Astrocyte (in vitro differentiated cells and primary cell): ENCODE data around the gene IRF2BPL. TPM values are rescaled to one million over a fixed set of nuclear protein-coding genes. Genes with fewer than 3 reads are reported as not detected.

Experiments used
- DNase-seq: peaks from one replicate; pipeline ENCODE4 v3.0.0-alpha.2; 2010; ENCODE audit warnings: low read depth
- FAIRE-seq: peaks from 2 replicates; lab custom pipeline; 2011; peaks lifted over from hg19 to GRCh38; lab: Jason Lieb, UNC
- H2AFZ ChIP-seq: 2 replicates; pipeline ENCODE4 v1.6.0; 2012; ENCODE audit warnings: low read depth, low read length, inconsistent platforms
- H3K27ac ChIP-seq: 2 replicates; pipeline ENCODE4 v1.5.1; 2011; ENCODE audit warnings: low read depth, low read length, inconsistent platforms
- H3K27me3 ChIP-seq: 2 replicates; pipeline ENCODE4 v1.6.0; 2011; ENCODE audit warnings: low read length, inconsistent platforms; ENCODE audit not compliant: insufficient read depth
- H3K36me3 ChIP-seq: 2 replicates; pipeline ENCODE4 v1.5.1; 2011; ENCODE audit warnings: low read length, inconsistent platforms; ENCODE audit not compliant: insufficient read depth
- H3K4me1 ChIP-seq: 2 replicates; pipeline ENCODE4 v1.5.1; 2011; ENCODE audit warnings: low read length, inconsistent platforms; ENCODE audit not compliant: insufficient read depth
- H3K4me2 ChIP-seq: 2 replicates; pipeline ENCODE4 v1.6.0; 2012; ENCODE audit warnings: low read length, inconsistent platforms
- H3K4me3 ChIP-seq: 2 replicates; pipeline ENCODE4 v1.5.1; 2011; ENCODE audit warnings: low read depth, mild to moderate bottlenecking, low read length, inconsistent platforms; ENCODE audit not compliant: insufficient read depth
- H3K79me2 ChIP-seq: 2 replicates; pipeline ENCODE4 v1.6.0; 2012; ENCODE audit warnings: mild to moderate bottlenecking, low read length, inconsistent platforms; ENCODE audit not compliant: insufficient read depth
- H3K9ac ChIP-seq: 2 replicates; pipeline ENCODE4 v1.6.0; 2012; ENCODE audit warnings: mild to moderate bottlenecking, low read length, inconsistent platforms
- H3K9me3 ChIP-seq: 2 replicates; pipeline ENCODE4 v1.5.1; 2012; ENCODE audit warnings: low read depth, mild to moderate bottlenecking, low read length, inconsistent platforms; ENCODE audit not compliant: insufficient read depth
- H4K20me1 ChIP-seq: 2 replicates; pipeline ENCODE4 v1.6.0; 2012; ENCODE audit warnings: low read length, inconsistent platforms; ENCODE audit not compliant: insufficient read depth
- H3K27ac Mint-ChIP-seq: one replicate; pipeline ENCODE4 v1.8.0; 2021; ENCODE audit warnings: mild to moderate bottlenecking, mixed read lengths; ENCODE audit not compliant: unreplicated experiment
- H3K27me3 Mint-ChIP-seq: one replicate; pipeline ENCODE4 v1.8.0; 2021; ENCODE audit warnings: low read depth, mixed read lengths; ENCODE audit not compliant: unreplicated experiment
- H3K36me3 Mint-ChIP-seq: one replicate; pipeline ENCODE4 v1.8.0; 2021; ENCODE audit warnings: low read depth, mixed read lengths; ENCODE audit not compliant: unreplicated experiment
- H3K4me1 Mint-ChIP-seq: one replicate; pipeline ENCODE4 v1.8.0; 2021; ENCODE audit warnings: low read depth, mixed read lengths; ENCODE audit not compliant: unreplicated experiment
- H3K4me3 Mint-ChIP-seq: one replicate; pipeline ENCODE4 v1.8.0; 2021; ENCODE audit warnings: mild to moderate bottlenecking, moderate library complexity, mixed read lengths; ENCODE audit not compliant: unreplicated experiment
- H3K9me3 Mint-ChIP-seq: one replicate; pipeline ENCODE4 v1.8.0; 2021; ENCODE audit warnings: mild to moderate bottlenecking, mixed read lengths; ENCODE audit not compliant: unreplicated experiment
- CTCF ChIP-seq: IDR thresholded peaks from 2 replicates; pipeline ENCODE4 v1.5.1; 2011; ENCODE audit warnings: low read depth, mild to moderate bottlenecking, inconsistent platforms, low read length, moderate library complexity; ENCODE audit not compliant: insufficient read depth
- EZH2 ChIP-seq: IDR thresholded peaks from 2 replicates; pipeline ENCODE4 v1.6.1; 2012; ENCODE audit warnings: mild to moderate bottlenecking, low read length, inconsistent platforms; ENCODE audit not compliant: insufficient read depth
- total RNA-seq: library from RNA; stranded (reverse); gene quantifications from 2 replicates; pipeline ENCODE4 v1.2.1, GENCODE V29; 2021

IRF2BPL gene
- total RNA-seq, 1 donor from 2014 or later = 42.7 TPM

GRCh38 chr14:76984297-76984696 lies 44.2 kb downstream of the IRF2BPL start:
- no peaks in the 10 kb centered on the region for H3K36me3 ChIP-seq
- H3K4me3 Mint-ChIP-seq = no peak overlapping the region
- H4K20me1 ChIP-seq = no peaks in the 10 kb centered on the region
- H3K4me1 Mint-ChIP-seq = peaks cover 37% of the 10 kb centered on the region
- peaks cover 19% of the 10 kb centered on the region for H3K4me1 ChIP-seq
- no peak overlapping the region for H2AFZ ChIP-seq
- peaks cover 4% of the 10 kb centered on the region for H3K36me3 Mint-ChIP-seq
- peaks cover 12% of the 10 kb centered on the region for H3K9me3 ChIP-seq
- H3K4me3 ChIP-seq = no peak overlapping the region
- H3K27me3 Mint-ChIP-seq = no peaks in the 10 kb centered on the region
- FAIRE-seq = no peak
- H3K9ac ChIP-seq = no peak overlapping the region
- no peak for TF ChIP-seq CTCF
- no peak for TF ChIP-seq EZH2
- no peaks in the 10 kb centered on the region for H3K79me2 ChIP-seq
- no peaks in the 10 kb centered on the region for H3K27me3 ChIP-seq
- H3K9me3 Mint-ChIP-seq = peaks cover 8% of the 10 kb centered on the region
- H3K27ac Mint-ChIP-seq = no peak overlapping the region
- no peak for DNase-seq
- H3K27ac ChIP-seq = no peak overlapping the region
- no peak overlapping the region for H3K4me2 ChIP-seq

DNA sequence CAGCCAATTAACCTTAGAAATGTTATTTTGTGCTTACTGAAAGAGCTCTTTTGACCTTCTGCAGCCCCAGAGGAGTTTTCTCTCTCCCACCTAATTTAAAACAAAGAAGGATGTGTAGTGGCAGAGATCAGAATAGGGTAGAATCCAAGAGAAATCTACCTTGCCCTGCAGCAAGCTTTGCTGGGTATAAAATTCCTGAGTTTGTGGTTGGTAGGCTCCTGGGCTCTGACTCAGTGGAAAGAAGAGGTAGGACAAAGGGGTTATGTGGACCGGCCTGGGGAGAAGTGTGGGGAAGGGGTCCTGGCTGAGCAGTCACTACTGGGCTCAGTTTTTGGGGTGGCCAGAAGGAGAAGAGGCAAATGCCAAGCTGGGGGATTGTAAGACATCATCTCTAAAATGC lies 46.8 kb downstream of the IRF2BPL start:
- no peak overlapping the region for H3K4me2 ChIP-seq
- no peaks in the 10 kb centered on the region for H3K27me3 ChIP-seq
- H3K4me1 Mint-ChIP-seq = peaks cover 36% of the 10 kb centered on the region
- H3K4me3 ChIP-seq = no peak overlapping the region
- no peaks in the 10 kb centered on the region for H3K36me3 ChIP-seq
- no peaks in the 10 kb centered on the region for H3K27me3 Mint-ChIP-seq
- H3K9me3 ChIP-seq = peaks cover 12% of the 10 kb centered on the region
- no peaks in the 10 kb centered on the region for H3K79me2 ChIP-seq
- no peak for TF ChIP-seq EZH2
- no peak for TF ChIP-seq CTCF
- peaks cover 8% of the 10 kb centered on the region for H3K9me3 Mint-ChIP-seq
- no peak overlapping the region for H3K9ac ChIP-seq
- H3K36me3 Mint-ChIP-seq = peaks cover 4% of the 10 kb centered on the region
- no peak overlapping the region for H3K27ac Mint-ChIP-seq
- DNase-seq (no peak), FAIRE-seq (no peak)
- no peaks in the 10 kb centered on the region for H4K20me1 ChIP-seq
- H3K27ac ChIP-seq = no peak overlapping the region
- H2AFZ ChIP-seq = no peak overlapping the region
- no peak overlapping the region for H3K4me3 Mint-ChIP-seq
- H3K4me1 ChIP-seq = peaks cover 17% of the 10 kb centered on the region

DNA sequence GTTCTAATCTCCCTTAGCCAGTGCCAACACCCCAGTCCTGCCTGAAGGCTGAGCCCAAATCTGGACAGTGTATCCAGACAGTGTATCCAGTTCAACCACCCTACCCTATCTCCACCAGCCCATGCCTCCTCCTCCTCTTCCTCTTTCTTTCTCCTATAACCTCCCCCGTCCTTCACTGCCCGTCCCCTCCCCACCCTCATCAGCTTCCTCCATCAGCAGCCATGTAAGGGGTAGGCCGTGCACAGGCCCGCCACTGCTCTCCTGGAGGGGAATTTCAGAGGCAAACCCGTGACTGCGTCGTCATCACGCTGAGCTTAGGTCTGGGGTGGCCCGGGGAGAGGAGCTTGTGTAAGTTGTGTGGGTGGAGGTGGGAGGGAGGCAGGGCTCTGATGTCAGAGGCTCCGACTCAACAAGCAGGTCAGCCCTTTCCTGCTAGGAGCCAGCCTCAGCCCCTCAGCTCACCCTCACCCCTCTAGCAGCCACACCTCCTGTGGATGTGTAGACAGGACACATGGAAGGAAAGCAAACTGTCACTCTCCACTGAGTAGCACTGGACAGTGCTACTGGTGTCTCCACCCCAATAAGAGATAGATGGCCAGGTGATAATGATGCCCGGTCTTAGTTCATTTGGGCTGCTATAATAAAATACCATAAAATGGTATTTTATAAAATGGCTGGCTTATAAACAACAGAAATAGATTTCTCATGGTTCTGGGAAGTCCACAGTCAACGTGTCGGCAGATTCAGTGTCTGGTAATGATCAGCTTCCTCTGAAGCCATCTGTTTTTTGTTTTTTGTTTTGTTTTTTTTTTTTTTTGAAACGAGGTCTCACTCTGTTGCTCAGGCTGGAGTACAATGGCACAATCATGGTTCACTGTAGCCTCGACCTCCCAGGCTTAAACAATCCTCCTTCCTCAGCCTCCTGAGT lies 50.5 kb downstream of the IRF2BPL start:
- H3K4me3 Mint-ChIP-seq = no peak overlapping the region
- no peak overlapping the region for H3K9ac ChIP-seq

More for the DNA sequence above, 50.5 kb downstream of the IRF2BPL start:
- H3K27me3 ChIP-seq = no peaks in the 10 kb centered on the region
- H3K4me1 ChIP-seq = no peaks in the 10 kb centered on the region
- no peak overlapping the region for H3K4me2 ChIP-seq
- FAIRE-seq = no peak
- TF ChIP-seq CTCF (no peak), EZH2 (no peak)
- Mint-ChIP-seq H3K9me3 (peaks cover 8% of the 10 kb centered on the region), H3K36me3 (peaks cover 4% of the 10 kb centered on the region), H3K27me3 (no peaks in the 10 kb centered on the region), H3K27ac (no peak overlapping the region), H3K4me1 (peaks cover 8% of the 10 kb centered on the region)
- peak; percentile 55 for DNase-seq
- no peaks in the 10 kb centered on the region for H3K36me3 ChIP-seq
- H3K9me3 ChIP-seq = peaks cover 12% of the 10 kb centered on the region
- H4K20me1 ChIP-seq = no peaks in the 10 kb centered on the region
- no peak overlapping the region for H3K27ac ChIP-seq
- no peak overlapping the region for H2AFZ ChIP-seq
- no peak overlapping the region for H3K4me3 ChIP-seq
- H3K79me2 ChIP-seq = no peaks in the 10 kb centered on the region
